Lung microvascular endothelial cell (primary cell): ENCODE data around the gene RINL. TPM values are rescaled to one million over a fixed set of nuclear protein-coding genes. Genes with fewer than 3 reads are reported as not detected.

Experiments used
- DNase-seq, 2 donors: peaks; one replicate each; pipeline versions ENCODE4 v3.0.0 to v3.0.0-alpha.2; 2010; ENCODE audit warnings: low read depth in 2 of 2
- total RNA-seq: library from RNA; depleted of rRNA; stranded (reverse); fragments of >200 nt; gene quantifications from 2 replicates; pipeline ENCODE4 v1.2.1, GENCODE V29; 2014

The RINL gene
- total RNA-seq, 1 donor from 2014 or later, result 11.7 TPM

- DNase-seq, result peak in 1 of 2 donors; percentile 100
Measured at GRCh38 chr19:38849860-38850435, 28.1 kb downstream of the RINL start, which contains the start of gene HNRNPL. Gene HNRNPL, minus strand, starts transcription at chr19:38849986. Its CDS starts 20 bp downstream, at chr19:38849966.

- peak; percentile 97 to 98 for DNase-seq
Measured at GRCh38 chr19:38849147-38849859, 28.8 kb downstream of the RINL start.

GRCh38 chr19:38848299-38849146 is 29.6 kb downstream of the RINL start:
- peak in 1 of 2 donors; percentile 23 for DNase-seq

GRCh38 chr19:38846097-38846496 is 32.0 kb downstream of the RINL start:
- no peak for DNase-seq

GRCh38 chr19:38845374-38846024 is 32.6 kb downstream of the RINL start:
- DNase-seq, result no peak

- no peak for DNase-seq
Measured at GRCh38 chr19:38844093-38844686, 33.9 kb downstream of the RINL start.

GRCh38 chr19:38843175-38843758 is 34.8 kb downstream of the RINL start:
- DNase-seq, result no peak

- DNase-seq, result no peak
Measured at GRCh38 chr19:38842439-38843174, 35.5 kb downstream of the RINL start.

- DNase-seq, result no peak
Measured at GRCh38 chr19:38841787-38842438, 36.2 kb downstream of the RINL start.

GRCh38 chr19:38841180-38841766 is 36.8 kb downstream of the RINL start:
- DNase-seq, result no peak

GRCh38 chr19:38840583-38840968 is 37.5 kb downstream of the RINL start:
- DNase-seq, result no peak

- no peak for DNase-seq
Measured at GRCh38 chr19:38839816-38840582, 38.1 kb downstream of the RINL start.

GRCh38 chr19:38838986-38839761 is 38.9 kb downstream of the RINL start:
- no peak for DNase-seq

- no peak for DNase-seq
Measured at GRCh38 chr19:38838208-38838985, 39.7 kb downstream of the RINL start.

- DNase-seq, result no peak
Measured at GRCh38 chr19:38837656-38838121, 40.4 kb downstream of the RINL start.

- no peak for DNase-seq
Measured at GRCh38 chr19:38836983-38837626, 41.0 kb downstream of the RINL start.
